Heart left ventricle (tissue), 13 donors: ENCODE results near the gene HSPBP1.

ENCODE experiments used
- POLR2A ChIP-seq, 2 donors: fragments of 450-650 bp; IDR thresholded peaks; one replicate each; pipeline ENCODE4 v1.6.1; 2017; ENCODE audit warnings: antibody characterized with exemption in 2 of 2, mild to moderate bottlenecking in 2 of 2, moderate library complexity in 2 of 2
- TF ChIP-seq, protein P1 (sequence below), 12 donors: fragments of 200-600 bp; sonication (generic) in 4 of 12; IDR thresholded peaks; one replicate each; pipeline versions ENCODE4 v1.5.0 to v1.8.0; 2018 to 2022; ENCODE audit warnings: antibody characterized with exemption in 12 of 12, mild to moderate bottlenecking in 5 of 12
- donor health status: ischemic (EF 13 %, LVEDD 7.1; RV severe dilation, severe dysfunction).
- donor health status: DM: no; HTN: yes; CAD: no.
- donor health status: DM: no; HTN: no; CAD: no.
- donor health status: ischemic (EF 25% LVEDD 6.9; RV normal size, moderate dysfunction).
- donor health status: ischemic (EF 25% LVEDD 5.7; RV mildly dilated, moderate dysfunction).
- donor health status: ischemic (EF 35%, LVEDD 5.7; RV mildly dilated, moderate dysfunction).
- donor health status: nonischemic (EF 11% LVEDD 7.7; RV severe dilation, severe dysfunction).
- donor health status: DM: yes; HTN: yes; CAD: no.
- donor health status: PGD.
- donor health status: ischemic (EF 29% LVEDD 5.4; RV normal size, mild dysfunction).
- donor health status: nonischemic (EF 23%, LVEDD 6.1; RV moderate dilation, normal function).

DNA sequence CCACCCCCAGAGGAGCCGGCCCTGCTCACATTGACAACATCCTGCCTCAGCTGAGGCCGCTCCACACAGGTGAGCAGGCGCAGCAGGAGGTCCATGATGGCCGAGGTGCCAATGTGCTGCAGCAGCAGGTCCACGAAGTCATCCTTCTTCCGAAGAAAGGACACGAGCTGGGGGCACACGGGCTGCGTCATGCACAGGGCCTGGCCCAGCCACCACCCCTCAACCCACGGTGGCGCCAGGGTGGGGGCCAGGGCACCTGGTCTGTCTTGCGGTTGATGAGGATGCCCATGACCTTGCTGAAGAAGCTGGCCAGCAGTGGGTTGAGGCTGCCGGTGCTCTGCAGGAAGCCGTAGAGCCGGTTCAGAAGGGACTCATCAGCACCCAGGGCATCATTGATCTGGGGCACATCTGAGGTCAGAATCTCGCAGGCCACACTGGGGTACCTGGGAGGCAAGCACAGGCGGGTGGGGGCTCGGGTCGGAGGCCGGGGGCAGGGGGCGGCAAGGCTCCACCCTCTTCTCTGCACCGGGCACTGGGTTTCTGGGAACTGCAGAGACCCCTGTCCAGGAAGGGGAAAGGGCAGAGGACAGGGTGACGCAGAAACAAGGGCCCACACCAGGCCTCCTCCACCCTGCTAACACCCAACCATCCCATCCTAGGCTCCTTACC, 34.5 kb downstream of the HSPBP1 start:
- TF ChIP-seq POLR2A (IDR thresholded peaks at IDR 0.05): no peak
- TF ChIP-seq, protein P1, sequence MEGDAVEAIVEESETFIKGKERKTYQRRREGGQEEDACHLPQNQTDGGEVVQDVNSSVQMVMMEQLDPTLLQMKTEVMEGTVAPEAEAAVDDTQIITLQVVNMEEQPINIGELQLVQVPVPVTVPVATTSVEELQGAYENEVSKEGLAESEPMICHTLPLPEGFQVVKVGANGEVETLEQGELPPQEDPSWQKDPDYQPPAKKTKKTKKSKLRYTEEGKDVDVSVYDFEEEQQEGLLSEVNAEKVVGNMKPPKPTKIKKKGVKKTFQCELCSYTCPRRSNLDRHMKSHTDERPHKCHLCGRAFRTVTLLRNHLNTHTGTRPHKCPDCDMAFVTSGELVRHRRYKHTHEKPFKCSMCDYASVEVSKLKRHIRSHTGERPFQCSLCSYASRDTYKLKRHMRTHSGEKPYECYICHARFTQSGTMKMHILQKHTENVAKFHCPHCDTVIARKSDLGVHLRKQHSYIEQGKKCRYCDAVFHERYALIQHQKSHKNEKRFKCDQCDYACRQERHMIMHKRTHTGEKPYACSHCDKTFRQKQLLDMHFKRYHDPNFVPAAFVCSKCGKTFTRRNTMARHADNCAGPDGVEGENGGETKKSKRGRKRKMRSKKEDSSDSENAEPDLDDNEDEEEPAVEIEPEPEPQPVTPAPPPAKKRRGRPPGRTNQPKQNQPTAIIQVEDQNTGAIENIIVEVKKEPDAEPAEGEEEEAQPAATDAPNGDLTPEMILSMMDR (IDR thresholded peaks at IDR 0.05): no peak
